Measurements from ENCODE around the gene PEG3. TPM values are rescaled to one million over a fixed set of nuclear protein-coding genes. Genes with fewer than 3 reads are reported as not detected.
A peak's percentile ranks its signal among the peaks of the same experiment; 100 is the strongest.

The PEG3 gene
- total RNA-seq, 6 donors from 2014 or later: 2.6 to 13.1 (median 3.8) TPM

DNA sequence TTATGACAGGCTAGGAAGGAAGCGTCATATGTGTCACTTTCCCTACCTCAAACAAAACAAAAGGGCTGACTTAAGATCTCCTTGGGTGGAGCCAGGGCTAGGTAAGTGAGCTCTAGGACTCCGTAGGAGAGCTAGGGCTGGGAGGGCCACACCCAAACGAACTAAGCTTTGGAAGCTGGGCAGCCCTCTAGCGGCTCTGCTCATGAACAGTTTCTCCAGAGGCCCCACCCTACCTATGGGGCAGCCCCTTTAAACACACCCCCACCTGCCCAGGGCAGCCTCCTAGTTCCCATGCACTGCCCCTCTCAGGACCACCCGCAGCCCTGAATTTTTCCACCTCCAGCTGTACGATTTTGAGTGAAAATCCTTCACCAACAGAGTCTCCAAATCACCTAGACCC lies 3.5 kb downstream of the PEG3 start:
- H3K9me3 ChIP-seq: peaks cover 0 to 32% (median 14%) of the 10 kb centered on the region in 4 donors
- ATAC-seq (ENCODE audit: low FRiP score in 2 of 2) (no peak), DNase-seq (peak in 1 of 2 donors; percentile 22)
- TF ChIP-seq EP300 (IDR thresholded peaks at IDR 0.05) (no peak), POLR2AphosphoS5 (IDR thresholded peaks at IDR 0.05) (no peak)
- H3K36me3 ChIP-seq: no peaks in the 10 kb centered on the region
- H3K4me3 ChIP-seq: peak overlapping the region in 3 of 4 donors; percentile 31 to 56 (median 40)
- peaks cover 0 to 9% (median 2%) of the 10 kb centered on the region in 4 donors for H3K4me1 ChIP-seq
- H3K27ac ChIP-seq: peak overlapping the region in 2 of 4 donors; percentile 14 to 80
- WGBS, 2 donors: 31 to 52% methylated on average over 5 to 6 of the region's 6 CpGs
- H3K27me3 ChIP-seq: no peaks in the 10 kb centered on the region

DNA sequence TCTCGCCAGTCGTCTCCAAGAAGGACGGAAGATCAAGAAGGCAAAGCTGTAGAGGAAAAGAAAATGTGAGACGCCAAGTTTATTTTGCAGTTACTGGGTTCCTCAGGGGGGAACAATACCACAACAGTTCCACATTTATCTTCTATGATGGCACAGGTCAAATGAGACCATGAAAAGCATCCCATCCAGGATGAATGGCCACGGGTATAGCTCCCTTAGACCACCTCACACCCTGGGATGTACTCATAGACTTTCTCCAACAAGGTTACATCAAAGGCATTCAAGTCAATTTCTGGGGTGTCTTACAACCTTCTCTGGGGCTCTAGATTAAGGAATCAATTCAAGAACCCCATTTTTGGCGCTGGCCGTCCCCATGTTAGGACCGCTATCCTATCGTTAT lies 4.5 kb downstream of the PEG3 start:
- H3K36me3 ChIP-seq: no peaks in the 10 kb centered on the region
- DNase-seq (no peak), ATAC-seq (ENCODE audit: low FRiP score in 2 of 2) (no peak)
- WGBS, 2 donors: 89 to 90% methylated on average over 9 of the region's 9 CpGs
- no peak overlapping the region for H3K4me3 ChIP-seq
- H3K4me1 ChIP-seq: peaks cover 0 to 9% (median 4%) of the 10 kb centered on the region in 4 donors
- no peaks in the 10 kb centered on the region for H3K27me3 ChIP-seq
- H3K9me3 ChIP-seq: peaks cover 0 to 32% (median 13%) of the 10 kb centered on the region in 4 donors
- H3K27ac ChIP-seq: no peak overlapping the region
- no peak for TF ChIP-seq CTCF (IDR thresholded peaks at IDR 0.05)
- TF ChIP-seq POLR2A (IDR thresholded peaks at IDR 0.05): no peak
- TF ChIP-seq POLR2AphosphoS5 (IDR thresholded peaks at IDR 0.05): no peak
- TF ChIP-seq EP300 (IDR thresholded peaks at IDR 0.05): no peak

DNA sequence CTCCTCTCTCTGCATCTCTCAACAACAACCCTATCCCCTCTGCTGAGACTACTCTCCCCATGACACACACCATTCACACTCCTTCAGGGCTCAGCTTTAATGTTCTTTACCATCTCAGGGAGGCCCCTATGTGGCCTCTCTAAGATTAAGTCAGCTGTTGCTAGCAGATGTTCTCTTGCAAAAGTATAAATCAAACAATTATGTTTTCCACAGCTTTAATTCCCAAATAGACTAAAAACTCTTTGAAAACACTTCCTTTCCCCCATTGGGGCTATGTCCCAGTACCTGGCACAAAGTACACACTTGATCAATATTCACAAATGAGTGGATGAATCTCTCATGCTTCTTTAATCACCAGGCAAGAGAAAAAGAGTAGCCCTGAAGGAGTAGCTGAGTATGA lies 5.1 kb downstream of the PEG3 start:
- DNase-seq (no peak), ATAC-seq (ENCODE audit: low FRiP score in 2 of 2) (no peak)
- Histone ChIP-seq H3K27me3 (no peaks in the 10 kb centered on the region), H3K4me1 (peaks cover 0 to 9% (median 4%) of the 10 kb centered on the region in 4 donors), H3K36me3 (no peaks in the 10 kb centered on the region), H3K9me3 (peaks cover 0 to 28% (median 12%) of the 10 kb centered on the region in 4 donors), H3K27ac (no peak overlapping the region), H3K4me3 (no peak overlapping the region)
- TF ChIP-seq EP300 (IDR thresholded peaks at IDR 0.05): no peak
- no peak for TF ChIP-seq CTCF (IDR thresholded peaks at IDR 0.05)
- no peak for TF ChIP-seq POLR2A (IDR thresholded peaks at IDR 0.05)
- TF ChIP-seq POLR2AphosphoS5 (IDR thresholded peaks at IDR 0.05): no peak

- WGBS, 2 donors: 78 to 89% methylated on average over 5 of the region's 5 CpGs
- peaks cover 0 to 23% (median 9%) of the 10 kb centered on the region in 4 donors for H3K9me3 ChIP-seq
- H3K27me3 ChIP-seq: no peaks in the 10 kb centered on the region
- peaks cover 0 to 9% (median 2%) of the 10 kb centered on the region in 4 donors for H3K4me1 ChIP-seq
- H3K4me3 ChIP-seq: no peak overlapping the region
- TF ChIP-seq POLR2A (IDR thresholded peaks at IDR 0.05) (no peak), POLR2AphosphoS5 (IDR thresholded peaks at IDR 0.05) (no peak), EP300 (IDR thresholded peaks at IDR 0.05) (no peak), CTCF (IDR thresholded peaks at IDR 0.05) (no peak)
- no peaks in the 10 kb centered on the region for H3K36me3 ChIP-seq
- DNase-seq: no peak
- no peak overlapping the region for H3K27ac ChIP-seq
- ATAC-seq (ENCODE audit: low FRiP score in 2 of 2): no peak
These were observed 5.8 kb downstream of the PEG3 start for GRCh38 chr19:56834564-56835375.

DNA sequence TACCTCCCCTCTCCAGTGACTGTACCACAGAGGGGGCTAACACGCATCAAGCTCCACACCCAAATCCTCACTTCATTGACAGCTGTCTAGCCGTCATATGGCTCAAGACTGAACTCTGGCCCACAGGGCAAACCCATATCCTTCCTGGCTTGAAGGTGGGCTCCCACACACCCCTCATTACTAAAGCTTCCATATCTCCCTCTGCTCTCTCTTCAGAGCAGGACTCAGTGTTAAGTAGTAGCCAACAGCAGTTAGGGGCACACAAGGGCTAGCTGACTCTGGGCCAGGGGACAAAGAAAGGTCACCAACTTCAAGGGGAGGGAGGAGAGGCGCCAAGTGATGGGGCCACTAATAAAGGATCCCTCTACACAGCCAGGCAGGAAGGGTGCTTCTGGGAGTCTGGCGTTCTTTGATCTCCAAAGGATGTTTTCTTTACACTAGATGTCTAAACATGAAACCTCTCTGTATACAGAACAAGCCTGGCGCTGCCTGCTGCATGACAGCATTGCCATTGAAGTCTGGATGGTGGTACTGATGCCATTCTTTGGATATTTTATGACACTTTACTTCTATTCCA lies 8.1 kb downstream of the PEG3 start:
- no peaks in the 10 kb centered on the region for H3K36me3 ChIP-seq

More for the DNA sequence above, 8.1 kb downstream of the PEG3 start:
- 56 to 58% methylated on average over 5 of the region's 5 CpGs for WGBS, 2 donors
- H3K4me3 ChIP-seq: no peak overlapping the region
- ATAC-seq (ENCODE audit: low FRiP score in 2 of 2): peak in 1 of 2 donors; percentile 50
- H3K27me3 ChIP-seq: no peaks in the 10 kb centered on the region
- no peak overlapping the region for H3K27ac ChIP-seq
- H3K9me3 ChIP-seq: peaks cover 0 to 5% (median 0%) of the 10 kb centered on the region in 4 donors
- peaks cover 0 to 5% (median 2%) of the 10 kb centered on the region in 4 donors for H3K4me1 ChIP-seq
- DNase-seq: no peak
- TF ChIP-seq POLR2A (IDR thresholded peaks at IDR 0.05): no peak
- no peak for TF ChIP-seq POLR2AphosphoS5 (IDR thresholded peaks at IDR 0.05)
- no peak for TF ChIP-seq EP300 (IDR thresholded peaks at IDR 0.05)
- no peak for TF ChIP-seq CTCF (IDR thresholded peaks at IDR 0.05)
